Measurements from ENCODE around the gene DOK4.

DNA sequence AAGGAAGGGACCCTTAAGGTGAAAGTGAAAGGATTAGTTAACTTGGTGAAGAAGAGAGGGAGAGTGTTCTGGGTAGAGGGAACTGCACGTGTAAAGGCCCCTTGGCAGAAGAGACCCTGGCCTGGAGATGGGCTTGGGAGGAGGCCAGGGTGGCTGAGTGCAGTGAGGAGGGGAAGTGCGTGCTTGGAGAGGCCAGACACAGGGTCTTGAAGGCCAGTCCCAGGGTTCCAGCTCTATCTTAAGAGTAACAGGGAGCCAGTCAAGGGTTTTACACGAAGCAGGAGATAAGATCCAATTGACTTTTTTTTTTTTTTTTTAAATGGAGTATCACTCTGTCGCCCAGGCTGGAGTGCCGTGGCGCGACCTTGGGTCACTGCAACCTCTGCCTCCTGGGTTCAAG, 15.2 kb upstream of the DOK4 start:
- TF ChIP-seq, protein P1, sequence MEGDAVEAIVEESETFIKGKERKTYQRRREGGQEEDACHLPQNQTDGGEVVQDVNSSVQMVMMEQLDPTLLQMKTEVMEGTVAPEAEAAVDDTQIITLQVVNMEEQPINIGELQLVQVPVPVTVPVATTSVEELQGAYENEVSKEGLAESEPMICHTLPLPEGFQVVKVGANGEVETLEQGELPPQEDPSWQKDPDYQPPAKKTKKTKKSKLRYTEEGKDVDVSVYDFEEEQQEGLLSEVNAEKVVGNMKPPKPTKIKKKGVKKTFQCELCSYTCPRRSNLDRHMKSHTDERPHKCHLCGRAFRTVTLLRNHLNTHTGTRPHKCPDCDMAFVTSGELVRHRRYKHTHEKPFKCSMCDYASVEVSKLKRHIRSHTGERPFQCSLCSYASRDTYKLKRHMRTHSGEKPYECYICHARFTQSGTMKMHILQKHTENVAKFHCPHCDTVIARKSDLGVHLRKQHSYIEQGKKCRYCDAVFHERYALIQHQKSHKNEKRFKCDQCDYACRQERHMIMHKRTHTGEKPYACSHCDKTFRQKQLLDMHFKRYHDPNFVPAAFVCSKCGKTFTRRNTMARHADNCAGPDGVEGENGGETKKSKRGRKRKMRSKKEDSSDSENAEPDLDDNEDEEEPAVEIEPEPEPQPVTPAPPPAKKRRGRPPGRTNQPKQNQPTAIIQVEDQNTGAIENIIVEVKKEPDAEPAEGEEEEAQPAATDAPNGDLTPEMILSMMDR (IDR thresholded peaks at IDR 0.05; ENCODE audit: insufficient read depth, low read length) = no peak
- TF ChIP-seq POLR2AphosphoS5 (IDR thresholded peaks at IDR 0.05; ENCODE audit: low read depth) (no peak), GABPA (IDR thresholded peaks at IDR 0.05; ENCODE audit: low read depth) (no peak), SPI1 (IDR thresholded peaks at IDR 0.05; ENCODE audit: borderline replicate concordance, low read depth) (no peak)
- TF ChIP-seq, protein P2, sequence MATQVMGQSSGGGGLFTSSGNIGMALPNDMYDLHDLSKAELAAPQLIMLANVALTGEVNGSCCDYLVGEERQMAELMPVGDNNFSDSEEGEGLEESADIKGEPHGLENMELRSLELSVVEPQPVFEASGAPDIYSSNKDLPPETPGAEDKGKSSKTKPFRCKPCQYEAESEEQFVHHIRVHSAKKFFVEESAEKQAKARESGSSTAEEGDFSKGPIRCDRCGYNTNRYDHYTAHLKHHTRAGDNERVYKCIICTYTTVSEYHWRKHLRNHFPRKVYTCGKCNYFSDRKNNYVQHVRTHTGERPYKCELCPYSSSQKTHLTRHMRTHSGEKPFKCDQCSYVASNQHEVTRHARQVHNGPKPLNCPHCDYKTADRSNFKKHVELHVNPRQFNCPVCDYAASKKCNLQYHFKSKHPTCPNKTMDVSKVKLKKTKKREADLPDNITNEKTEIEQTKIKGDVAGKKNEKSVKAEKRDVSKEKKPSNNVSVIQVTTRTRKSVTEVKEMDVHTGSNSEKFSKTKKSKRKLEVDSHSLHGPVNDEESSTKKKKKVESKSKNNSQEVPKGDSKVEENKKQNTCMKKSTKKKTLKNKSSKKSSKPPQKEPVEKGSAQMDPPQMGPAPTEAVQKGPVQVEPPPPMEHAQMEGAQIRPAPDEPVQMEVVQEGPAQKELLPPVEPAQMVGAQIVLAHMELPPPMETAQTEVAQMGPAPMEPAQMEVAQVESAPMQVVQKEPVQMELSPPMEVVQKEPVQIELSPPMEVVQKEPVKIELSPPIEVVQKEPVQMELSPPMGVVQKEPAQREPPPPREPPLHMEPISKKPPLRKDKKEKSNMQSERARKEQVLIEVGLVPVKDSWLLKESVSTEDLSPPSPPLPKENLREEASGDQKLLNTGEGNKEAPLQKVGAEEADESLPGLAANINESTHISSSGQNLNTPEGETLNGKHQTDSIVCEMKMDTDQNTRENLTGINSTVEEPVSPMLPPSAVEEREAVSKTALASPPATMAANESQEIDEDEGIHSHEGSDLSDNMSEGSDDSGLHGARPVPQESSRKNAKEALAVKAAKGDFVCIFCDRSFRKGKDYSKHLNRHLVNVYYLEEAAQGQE (IDR thresholded peaks at IDR 0.05; ENCODE audit: insufficient replicate concordance, low read depth) = no peak
